Measurements from ENCODE around the gene SPINK7. TPM values are rescaled to one million over a fixed set of nuclear protein-coding genes. Genes with fewer than 3 reads are reported as not detected.

SPINK7 gene
- total and polyA plus RNA-seq, 2 of the 4 experiments (the other 2 are of a cell fraction): not detected

GRCh38 chr5:148335259-148335658, 23.0 kb downstream of the SPINK7 start, which contains the start of gene SPINK9:
SPINK9 (plus strand) TSS chr5:148335559; CDS start chr5:148335614, 55 bp downstream.
- Histone ChIP-seq H3K14ac (replicated peaks; ENCODE audit: low read depth, low read length) (no peak within 1 kb of the TSS), H3K79me1 (ENCODE audit: low read depth in 1 of 2, low read length in 2 of 2) (no peaks in the 10 kb centered on the region), H2BK5ac (ENCODE audit: low read depth, low read length, poor library complexity, severe bottlenecking) (no peak within 1 kb of the TSS), H4K20me1 (ENCODE audit: insufficient read depth, low read length) (no peaks in the 10 kb centered on the region), H3K36me3 (ENCODE audit: control insufficient read depth, insufficient read depth, low read length) (no peaks in the 10 kb centered on the region), H3K18ac (ENCODE audit: low read depth, low read length) (no peak within 1 kb of the TSS), H2BK20ac (ENCODE audit: low read depth, low read length) (no peak within 1 kb of the TSS), H3K27ac (ENCODE audit: insufficient read depth, low read length) (no peak within 1 kb of the TSS), H3K4me3 (ENCODE audit: insufficient read depth, low read depth, low read length) (no peak within 1 kb of the TSS), H3K9me3 (ENCODE audit: control insufficient read depth, insufficient read depth, low read length) (no peaks in the 10 kb centered on the region), H3K27me3 (ENCODE audit: control insufficient read depth, insufficient read depth, low read length) (no peaks in the 10 kb centered on the region), H3K9ac (ENCODE audit: low read depth, low read length) (no peak within 1 kb of the TSS), H3K56ac (ENCODE audit: extremely low read depth, insufficient read depth, low read length) (no peak within 1 kb of the TSS), H3K23ac (ENCODE audit: low read depth, low read length) (no peak within 1 kb of the TSS), H2BK120ac (ENCODE audit: low read depth, low read length) (no peak within 1 kb of the TSS), H4K5ac (ENCODE audit: low read depth, low read length) (no peak within 1 kb of the TSS), H3K4ac (ENCODE audit: low read depth, low read length) (no peak within 1 kb of the TSS), H3K4me1 (ENCODE audit: control insufficient read depth, insufficient read depth, low read length) (no peaks in the 10 kb centered on the region), H2AFZ (replicated peaks; ENCODE audit: low read length, poor library complexity) (no peak within 1 kb of the TSS), H3K9me1 (ENCODE audit: insufficient read depth, low read length) (no peaks in the 10 kb centered on the region), H2BK15ac (ENCODE audit: low read depth, low read length) (no peak within 1 kb of the TSS), H4K91ac (ENCODE audit: insufficient read depth, low read depth, low read length) (no peak within 1 kb of the TSS), H4K8ac (ENCODE audit: low read depth in 2 of 2, low read length in 2 of 2) (no peak within 1 kb of the TSS), H3K4me2 (ENCODE audit: low read depth, low read length) (no peak within 1 kb of the TSS), H2AK9ac (replicated peaks; ENCODE audit: low read depth, low read length, poor library complexity) (no peak within 1 kb of the TSS), H2AK5ac (ENCODE audit: low read depth, low read length) (no peak within 1 kb of the TSS)
- dilution Hi-C loops (cut with HindIII; ENCODE audit: low sequenced_read_pairs, unreplicated experiment): no loop called here
- intact Hi-C loops (cut with micrococcal nuclease): loop anchor here (5.0 kb wide), 1 partner anchor 113 kb away; no protein-coding TSS in a partner anchor
- no peak for ATAC-seq (ENCODE audit: low read depth)
- ChIA-PET CTCF (interaction anchor here (0.6 kb wide), 1 partner anchor 34 kb away, joined by 3 read pairs; no protein-coding TSS in a partner anchor), POLR2A (ENCODE audit: unreplicated experiment) (no interaction called here)
- WGBS, 2 experiments (ENCODE audit: extremely low coverage in 2 of 2, insufficient read length in 1 of 2): no CpG with 5 or more reads among the region's 3 CpGs
- DNase-seq: no peak
- no TSS peak for BruUV-seq (replicated peaks)
- no peak for TF ChIP-seq MAFK (IDR thresholded peaks at IDR 0.05; ENCODE audit: low read depth, low read length)
- no peak for TF ChIP-seq NFE2L2 (IDR thresholded peaks at IDR 0.05; ENCODE audit: low read depth, low read length)
- no peak for TF ChIP-seq RFX5 (IDR thresholded peaks at IDR 0.05; ENCODE audit: low read depth, low read length)
- no peak for TF ChIP-seq MXI1 (IDR thresholded peaks at IDR 0.05; ENCODE audit: borderline replicate concordance, low read depth, low read length)
- no peak for TF ChIP-seq ELK1 (IDR thresholded peaks at IDR 0.05; ENCODE audit: borderline replicate concordance, low read depth, low read length)
- no peak for TF ChIP-seq RCOR1 (IDR thresholded peaks at IDR 0.05; ENCODE audit: insufficient replicate concordance, low read length)
- no peak for TF ChIP-seq RAD21 (IDR thresholded peaks at IDR 0.05; ENCODE audit: low read length)
- TF ChIP-seq POLR2A (IDR thresholded peaks at IDR 0.05; ENCODE audit: low read depth, low read length): no peak
- TF ChIP-seq CHD1 (IDR thresholded peaks at IDR 0.05; ENCODE audit: low read depth, low read length): no peak
- no peak for TF ChIP-seq MAZ (IDR thresholded peaks at IDR 0.05; ENCODE audit: borderline replicate concordance, low read depth, low read length)
- no peak for TF ChIP-seq BHLHE40 (IDR thresholded peaks at IDR 0.05; ENCODE audit: low read depth, low read length)
- TF ChIP-seq FOS (IDR thresholded peaks at IDR 0.05; ENCODE audit: low read depth, low read length): no peak
- TF ChIP-seq USF2 (IDR thresholded peaks at IDR 0.05; ENCODE audit: low read depth, low read length): no peak
- no peak for TF ChIP-seq CEBPB (IDR thresholded peaks at IDR 0.05; ENCODE audit: low read depth, low read length)
- TF ChIP-seq SMC3 (IDR thresholded peaks at IDR 0.05; ENCODE audit: low read depth, low read length): no peak
- TF ChIP-seq CTCF (conservative IDR thresholded peaks at IDR 0.05; ENCODE audit: low read depth, low read length): no peak
- in situ Hi-C loops (cut with MboI; ENCODE audit: low sequenced_read_pairs): no loop called here
